Measurements from ENCODE around the gene DPP6. TPM values are rescaled to one million over a fixed set of nuclear protein-coding genes. Genes with fewer than 3 reads are reported as not detected.

Gene DPP6
- total and polyA plus RNA-seq, 2 of the 8 experiments (the other 6 are each of a cell fraction or from before 2014, with no cell fraction given), result 4.7 to 6.8 TPM

DNA sequence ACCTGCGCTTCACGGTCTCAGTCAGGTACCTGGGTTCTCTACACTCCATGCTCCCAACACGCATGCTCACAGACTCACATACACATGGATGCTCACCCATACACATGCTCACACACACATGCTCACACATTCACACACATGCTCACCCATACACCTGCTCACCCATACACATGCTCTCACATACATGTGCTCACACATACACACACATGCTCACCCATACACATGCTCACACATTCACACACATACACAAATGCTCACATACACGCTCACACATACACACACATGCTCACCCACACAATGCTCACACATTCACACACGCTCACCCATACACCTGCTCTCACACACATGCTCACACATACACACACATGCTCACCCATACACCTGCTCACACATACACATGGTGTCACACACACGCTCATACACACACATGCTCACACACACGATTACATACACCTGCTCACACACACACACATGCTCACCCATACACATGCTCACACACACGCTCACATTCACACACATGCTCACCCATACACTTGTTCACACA is 830.8 kb downstream of the DPP6 start:
- Histone ChIP-seq H2AFZ (ENCODE audit: low read length) (no peak overlapping the region), H3K36me3 (ENCODE audit: control insufficient read depth in 2 of 4, insufficient read depth in 4 of 4, low read length in 3 of 4) (peaks cover 0 to 4% (median 0%) of the 10 kb centered on the region in 4 experiments; a peak in 2 of 8 replicates), H3K9ac (replicated peaks in 1 of 4; ENCODE audit: extremely low read depth in 1 of 4, low read depth in 3 of 4, low read length in 3 of 4) (no peak overlapping the region; a peak in 1 of 7 replicates), H4K8ac (ENCODE audit: extremely low read depth, insufficient read depth, low read length) (no peak overlapping the region), H4K91ac (replicated peaks; ENCODE audit: insufficient read length, low read length) (peak overlapping the region; percentile 40), H3K4me1 (replicated peaks in 1 of 4; ENCODE audit: control insufficient read depth in 3 of 4, insufficient read depth in 4 of 4, low read length in 3 of 4) (no peaks in the 10 kb centered on the region), H3K4me2 (ENCODE audit: insufficient read depth in 1 of 2, low read depth in 2 of 2, low read length in 2 of 2) (no peak overlapping the region), H3K23ac (ENCODE audit: insufficient read length) (no peak overlapping the region), H3K27ac (ENCODE audit: low read depth, low read length) (no peak overlapping the region), H4K20me1 (replicated peaks in 1 of 2; ENCODE audit: control insufficient read depth in 1 of 2, insufficient read depth in 2 of 2, low read length in 2 of 2) (peaks cover 0 to 11% of the 10 kb centered on the region in 2 experiments), H3K27me3 (replicated peaks in 1 of 4; ENCODE audit: control insufficient read depth in 3 of 4, extremely low read depth in 1 of 4, insufficient read depth in 3 of 4, low read length in 3 of 4) (no peaks in the 10 kb centered on the region), H3K18ac (ENCODE audit: extremely low read depth, low read length) (no peak overlapping the region), H3K56ac (replicated peaks; ENCODE audit: insufficient read length, low read depth, low read length) (no peak overlapping the region), H2BK12ac (ENCODE audit: low read depth, low read length) (no peak overlapping the region), H2BK5ac (ENCODE audit: low read depth, low read length) (no peak overlapping the region; the same call in 1 of the 2 replicates), H3K79me2 (ENCODE audit: control insufficient read depth in 1 of 2, insufficient read depth in 2 of 2, low read length in 2 of 2) (no peaks in the 10 kb centered on the region; a peak in 1 of 4 replicates), H3K4ac (replicated peaks; ENCODE audit: insufficient read length, low read depth, low read length) (no peak overlapping the region), H2BK15ac (ENCODE audit: low read length) (0 out of 2 replicates have a peak overlapping the region, but pooled peaks have one; percentile 76), H3K9me3 (ENCODE audit: insufficient read depth in 2 of 2, low read depth in 1 of 2, low read length in 1 of 2) (peaks cover 0 to 22% of the 10 kb centered on the region in 2 experiments; a peak in 1 of 4 replicates), H3K23me2 (ENCODE audit: low read depth, low read length) (peaks cover 17% of the 10 kb centered on the region; the same call in 1 of the 2 replicates), H3K4me3 (ENCODE audit: extremely low read depth in 1 of 4, insufficient read depth in 2 of 4, low read depth in 3 of 4, low read length in 4 of 4) (no peak overlapping the region), H4K5ac (ENCODE audit: insufficient read length, low read depth, low read length) (no peak overlapping the region), H2BK120ac (replicated peaks; ENCODE audit: low read depth, low read length) (no peak overlapping the region), H3K14ac (ENCODE audit: insufficient read length) (peak overlapping the region; percentile 45), H2AK5ac (ENCODE audit: low read depth, low read length) (no peak overlapping the region; the same call in 1 of the 2 replicates), H2BK20ac (ENCODE audit: low read length) (no peak overlapping the region), H3K79me1 (ENCODE audit: low read depth, low read length) (no peaks in the 10 kb centered on the region; the same call in 1 of the 2 replicates)
- no peak for FAIRE-seq
- WGBS, 2 experiments (ENCODE audit: extremely low coverage in 1 of 2, insufficient coverage in 1 of 2, insufficient read length in 1 of 2, insufficient replicate concordance in 2 of 2, low coverage in 1 of 2, low lambda C conversion rate in 2 of 2, missing lambda C conversion rate in 1 of 2), result 80% methylated on average over 8 of the region's 8 CpGs; no CpG with 5 or more reads in 1 of the 2 experiments
- TF ChIP-seq JUND (IDR thresholded peaks at IDR 0.05; ENCODE audit: low read length) (no peak), BRCA1 (IDR thresholded peaks at IDR 0.05; ENCODE audit: low read depth, low read length) (no peak), TAF1 (IDR thresholded peaks at IDR 0.05; ENCODE audit: low read depth, low read length) (no peak)
- TF ChIP-seq, protein P1, sequence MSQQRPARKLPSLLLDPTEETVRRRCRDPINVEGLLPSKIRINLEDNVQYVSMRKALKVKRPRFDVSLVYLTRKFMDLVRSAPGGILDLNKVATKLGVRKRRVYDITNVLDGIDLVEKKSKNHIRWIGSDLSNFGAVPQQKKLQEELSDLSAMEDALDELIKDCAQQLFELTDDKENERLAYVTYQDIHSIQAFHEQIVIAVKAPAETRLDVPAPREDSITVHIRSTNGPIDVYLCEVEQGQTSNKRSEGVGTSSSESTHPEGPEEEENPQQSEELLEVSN (IDR thresholded peaks at IDR 0.05), result no peak
- POLR2A ChIA-PET (ENCODE audit: partially characterized antibody), result no interaction called here
- DNase-seq (ENCODE audit: low read depth in 1 of 2, low spot score in 2 of 2), result no peak
- CTCF ChIA-PET (ENCODE audit: partially characterized antibody), result no interaction called here
